Aorta (tissue), 5 donors: ENCODE results near the gene TTLL5. TPM values are rescaled to one million over a fixed set of nuclear protein-coding genes. Genes with fewer than 3 reads are reported as not detected.

Experiments
- ATAC-seq: fragments of 200-7000 bp; cut with Tn5 transposase; one replicate; pipeline ENCODE4 v1.9.1; 2022; ENCODE audit warnings: moderate library complexity; ENCODE audit not compliant: low FRiP score
- DNase-seq, 2 donors: peaks; one replicate each; pipeline ENCODE4 v3.0.0-alpha.2; 2020
- H3K27ac ChIP-seq, 2 donors: one replicate each; pipeline ENCODE4 v1.5.1; 2013; ENCODE audit warnings: low read length in 2 of 2, mild to moderate bottlenecking in 2 of 2, moderate library complexity in 2 of 2, control low read depth in 1 of 2, inconsistent platforms in 1 of 2, low read depth in 1 of 2
- H3K27me3 ChIP-seq, 2 donors: one replicate each; pipeline ENCODE4 v1.6.1; 2013; ENCODE audit warnings: control low read depth in 1 of 2, low read length in 1 of 2, mild to moderate bottlenecking in 1 of 2, moderate library complexity in 1 of 2; ENCODE audit not compliant: insufficient read depth in 2 of 2, control insufficient read depth in 1 of 2
- H3K36me3 ChIP-seq, 2 donors: one replicate each; pipeline ENCODE4 v1.6.1; 2013; ENCODE audit warnings: control low read depth in 1 of 2, low read length in 1 of 2, mild to moderate bottlenecking in 1 of 2; ENCODE audit not compliant: insufficient read depth in 2 of 2, control insufficient read depth in 1 of 2
- H3K4me1 ChIP-seq, 2 donors: one replicate each; pipeline ENCODE4 v1.6.1; 2013; ENCODE audit warnings: low read length in 2 of 2, control low read depth in 1 of 2, mild to moderate bottlenecking in 1 of 2, moderate library complexity in 1 of 2; ENCODE audit not compliant: insufficient read depth in 2 of 2, control insufficient read depth in 1 of 2
- H3K4me3 ChIP-seq, 2 donors: one replicate each; pipeline ENCODE4 v1.5.1; 2013; ENCODE audit warnings: low read length in 2 of 2, control low read depth in 1 of 2, mild to moderate bottlenecking in 1 of 2
- H3K9me3 ChIP-seq: one replicate; pipeline ENCODE4 v1.6.1; 2013; ENCODE audit warnings: mild to moderate bottlenecking, low read length; ENCODE audit not compliant: control insufficient read depth
- WGBS, 2 donors: extraction: QIAGEN DNeasy Blood & Tissue Kit; methylation state at CpG; one replicate each; pipeline ENCODE4 v1.1.7; 2013; 5-methylcytosine and 5-hydroxymethylcytosine counted together
- intact Hi-C, 2 donors: fragments of 100-400 bp; cut with DNase I; formaldehyde crosslinking; loops; one replicate each; pipeline versions ENCODE4 v1.14.2 to v1.15.0; 2022
- polyA plus RNA-seq, 2 donors: library from polyadenylated mRNA; stranded (reverse); fragments of 200-250 nt; gene quantifications; one replicate each; pipeline ENCODE4 v1.2.3, GENCODE V29; 2013
- total RNA-seq, 2 donors: library from RNA; stranded (reverse); fragmentation: NEBNext Ultra II Directional; extraction: Animal tissue kit (Norgen Biotek cat#: 25700); gene quantifications; one replicate each; pipeline ENCODE4 v1.2.1, GENCODE V29; 2021
- donor health status: healthy with polysubstance abuse.
- donor health status: Bipolar disorder and iron deficiency.
- donor health status: DM: no; HTN: no; CAD: no.
- donor health status: DM: no; HTN: no; CAD: no.
- donor health status: DM: yes; HTN: yes; CAD: no.

TTLL5 gene
- total and polyA plus RNA-seq, 4 donors = 7.7 to 40.8 (median 22.8) TPM

DNA sequence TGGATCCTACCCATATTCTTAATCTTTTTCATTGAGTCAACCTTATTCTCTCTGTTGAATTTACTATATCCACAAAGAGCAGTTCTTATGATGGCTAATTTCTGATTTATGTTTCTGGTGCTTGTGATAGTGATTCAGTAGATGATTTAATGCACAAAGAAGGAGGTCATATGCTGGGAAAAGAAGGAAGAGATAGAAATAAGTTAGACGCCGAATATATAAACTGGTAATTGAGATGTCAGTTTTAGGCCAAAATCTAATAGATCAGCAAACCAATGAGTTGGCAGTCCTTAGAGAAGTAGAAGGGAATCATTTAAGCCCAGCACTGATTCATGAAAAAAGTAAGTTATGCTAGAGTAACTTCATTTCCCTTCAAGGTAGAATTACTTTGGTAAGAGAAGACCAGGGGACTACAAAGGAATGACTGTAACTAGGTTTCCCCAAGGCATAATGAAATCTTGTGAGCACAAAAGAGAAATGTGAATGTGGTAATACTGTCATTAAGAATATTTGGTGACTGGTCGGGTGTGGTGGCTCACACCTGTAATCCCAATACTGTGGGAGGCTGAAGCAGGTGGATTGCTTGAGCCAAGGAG is 188.4 kb downstream of the TTLL5 start:
- WGBS, 2 donors = 54 to 55% methylated on average over 3 of the region's 3 CpGs
- H3K9me3 ChIP-seq = no peaks in the 10 kb centered on the region
- H3K27me3 ChIP-seq = no peaks in the 10 kb centered on the region
- DNase-seq (no peak), ATAC-seq (no peak)
- intact Hi-C loops = no loop called here
- H3K36me3 ChIP-seq = no peaks in the 10 kb centered on the region
- H3K4me3 ChIP-seq = no peak overlapping the region
- no peak overlapping the region for H3K27ac ChIP-seq
- peaks cover 0 to 7% of the 10 kb centered on the region in 2 donors for H3K4me1 ChIP-seq

DNA sequence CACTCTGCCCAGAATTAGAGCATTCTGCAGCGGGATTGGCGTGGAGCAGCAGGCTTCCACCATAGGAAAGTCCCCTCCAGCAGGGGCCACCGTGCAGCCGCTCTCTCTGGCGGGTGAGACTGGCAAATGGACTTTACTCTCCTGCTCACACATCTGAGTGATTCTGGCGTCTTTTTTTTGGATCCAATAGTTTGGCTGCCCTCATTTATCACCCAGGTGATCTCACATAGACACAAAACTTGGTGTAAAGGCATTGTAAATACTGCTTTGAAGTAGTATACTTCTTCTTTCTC is 190.5 kb downstream of the TTLL5 start:
- H3K27ac ChIP-seq = no peak overlapping the region
- intact Hi-C loops = no loop called here
- WGBS, 2 donors = 90 to 93% methylated on average over 6 of the region's 6 CpGs

DNA sequence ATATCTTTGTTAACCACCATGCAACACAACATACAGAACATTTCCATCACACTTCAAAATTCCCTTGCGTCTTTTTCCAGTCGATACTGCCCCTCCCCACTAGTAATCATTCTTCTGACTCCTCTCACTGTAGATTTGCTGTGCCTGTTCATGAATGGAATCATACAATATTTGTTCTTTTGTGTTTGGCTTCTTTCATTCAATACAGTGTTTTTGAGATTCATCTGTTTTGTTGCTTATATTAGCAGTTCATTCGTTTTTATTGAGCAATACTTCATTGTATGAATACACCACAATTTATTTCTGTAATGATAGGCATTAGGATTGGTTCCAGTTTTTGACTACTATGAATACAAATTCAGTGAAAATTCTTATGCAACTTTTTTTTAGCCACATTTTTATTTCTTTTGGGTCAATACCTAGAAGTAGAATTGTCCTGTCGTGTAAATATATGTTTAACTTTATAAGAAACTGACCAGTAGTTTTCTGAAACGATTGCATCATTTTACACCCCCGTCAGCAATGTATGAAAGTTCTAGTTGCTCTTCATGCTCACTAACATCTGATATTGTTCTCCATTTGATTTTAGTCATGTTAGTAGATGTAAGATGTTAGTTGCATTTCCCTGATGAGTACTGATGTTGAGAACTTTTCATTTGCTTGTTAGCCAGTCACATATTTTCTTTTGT is 193.2 kb downstream of the TTLL5 start:
- no peaks in the 10 kb centered on the region for H3K9me3 ChIP-seq
- H3K4me3 ChIP-seq = no peak overlapping the region
- intact Hi-C loops = no loop called here
- no peaks in the 10 kb centered on the region for H3K4me1 ChIP-seq
- no peak for ATAC-seq
- 80 to 82% methylated on average over 6 of the region's 6 CpGs for WGBS, 2 donors
- peaks cover 0 to 3% of the 10 kb centered on the region in 2 donors for H3K36me3 ChIP-seq
- no peaks in the 10 kb centered on the region for H3K27me3 ChIP-seq
- H3K27ac ChIP-seq = no peak overlapping the region
- DNase-seq = no peak

More for the DNA sequence above, 190.5 kb downstream of the TTLL5 start:
- no peaks in the 10 kb centered on the region for H3K9me3 ChIP-seq
- H3K4me1 ChIP-seq = peaks cover 0 to 7% of the 10 kb centered on the region in 2 donors
- no peak for ATAC-seq
- H3K4me3 ChIP-seq = no peak overlapping the region
- no peaks in the 10 kb centered on the region for H3K27me3 ChIP-seq
- DNase-seq = no peak
- peaks cover 0 to 3% of the 10 kb centered on the region in 2 donors for H3K36me3 ChIP-seq

GRCh38 chr14:75857199-75857598 is 196.2 kb downstream of the TTLL5 start:
- Histone ChIP-seq H3K27me3 (no peaks in the 10 kb centered on the region), H3K36me3 (peaks cover 0 to 3% of the 10 kb centered on the region in 2 donors), H3K27ac (no peak overlapping the region), H3K4me3 (no peak overlapping the region), H3K9me3 (no peaks in the 10 kb centered on the region), H3K4me1 (peaks cover 0 to 4% of the 10 kb centered on the region in 2 donors)
- WGBS, 2 donors = 98% methylated on average over 1 of the region's 1 CpG
- DNase-seq (no peak), ATAC-seq (no peak)
- intact Hi-C loops = no loop called here

DNA sequence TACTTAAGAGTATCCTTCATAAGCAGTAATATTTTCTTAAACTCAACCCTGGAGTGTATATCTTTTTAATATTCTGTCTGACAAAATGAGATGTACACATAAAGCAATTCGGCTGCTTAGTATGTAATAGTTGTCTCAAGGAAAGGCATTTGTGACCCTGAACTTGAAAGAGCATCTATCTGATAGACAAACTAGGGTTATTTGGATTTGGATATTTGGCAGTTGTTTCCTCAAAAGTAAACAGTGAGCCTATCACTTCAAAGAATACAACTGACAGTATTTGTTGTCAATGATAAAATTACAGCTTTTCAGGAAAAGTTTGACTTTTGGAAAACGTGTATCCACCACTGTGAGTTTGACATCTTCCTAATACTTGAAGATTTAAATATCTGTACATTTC is 197.3 kb downstream of the TTLL5 start:
- H3K4me3 ChIP-seq = no peak overlapping the region
- intact Hi-C loops = no loop called here
- H3K27ac ChIP-seq = no peak overlapping the region
- no peaks in the 10 kb centered on the region for H3K27me3 ChIP-seq
- no peak for DNase-seq
- ATAC-seq = no peak
- H3K9me3 ChIP-seq = no peaks in the 10 kb centered on the region
- WGBS, 2 donors = 89 to 91% methylated on average over 2 of the region's 2 CpGs
- peaks cover 0 to 4% of the 10 kb centered on the region in 2 donors for H3K4me1 ChIP-seq
- H3K36me3 ChIP-seq = peaks cover 0 to 3% of the 10 kb centered on the region in 2 donors

- WGBS, 2 donors = 77 to 84% methylated on average over 3 of the region's 3 CpGs
- peaks cover 0 to 4% of the 10 kb centered on the region in 2 donors for H3K4me1 ChIP-seq
- DNase-seq (no peak), ATAC-seq (no peak)
- intact Hi-C loops = no loop called here
- no peaks in the 10 kb centered on the region for H3K9me3 ChIP-seq
- H3K36me3 ChIP-seq = peaks cover 0 to 3% of the 10 kb centered on the region in 2 donors
- H3K27me3 ChIP-seq = no peaks in the 10 kb centered on the region
- no peak overlapping the region for H3K4me3 ChIP-seq
- H3K27ac ChIP-seq = no peak overlapping the region
These were observed 198.7 kb downstream of the TTLL5 start for GRCh38 chr14:75859746-75860145.

- Histone ChIP-seq H3K4me1 (peaks cover 0 to 4% of the 10 kb centered on the region in 2 donors), H3K36me3 (no peaks in the 10 kb centered on the region), H3K9me3 (no peaks in the 10 kb centered on the region), H3K27ac (no peak overlapping the region), H3K27me3 (no peaks in the 10 kb centered on the region), H3K4me3 (no peak overlapping the region)
- 83 to 86% methylated on average over 5 of the region's 5 CpGs for WGBS, 2 donors
- DNase-seq (no peak), ATAC-seq (no peak)
- intact Hi-C loops = no loop called here
These were observed 199.6 kb downstream of the TTLL5 start for GRCh38 chr14:75860561-75861160.

- WGBS, 2 donors = 47 to 54% methylated on average over 4 of the region's 4 CpGs
- ATAC-seq (no peak), DNase-seq (no peak)
- peak overlapping the region in 1 of 2 donors; percentile 36 for H3K27ac ChIP-seq
- H3K4me1 ChIP-seq = peaks cover 0 to 4% of the 10 kb centered on the region in 2 donors
- H3K9me3 ChIP-seq = no peaks in the 10 kb centered on the region
- H3K4me3 ChIP-seq = no peak overlapping the region
- no peaks in the 10 kb centered on the region for H3K27me3 ChIP-seq
- intact Hi-C loops = no loop called here
- no peaks in the 10 kb centered on the region for H3K36me3 ChIP-seq
These were observed 200.1 kb downstream of the TTLL5 start for GRCh38 chr14:75861161-75861621.

DNA sequence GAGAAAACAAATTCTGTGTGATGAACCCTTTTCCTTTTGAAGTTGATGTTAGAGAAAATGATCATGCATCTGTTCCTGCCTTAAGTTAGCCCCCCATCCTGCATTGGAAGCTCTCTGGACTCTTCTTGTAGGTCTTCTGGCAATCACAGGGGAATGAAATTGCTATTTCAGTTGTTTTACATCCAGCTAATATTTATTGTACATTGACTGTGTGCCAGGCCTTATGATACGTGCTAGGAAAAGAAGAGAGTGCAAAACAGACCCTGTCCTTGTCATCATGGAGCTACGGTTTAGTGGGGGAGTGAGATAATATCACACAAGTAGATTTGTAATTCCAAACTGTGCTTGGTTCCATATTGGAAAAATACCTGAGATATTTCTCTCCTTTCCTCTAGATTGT is 202.2 kb downstream of the TTLL5 start:
- Histone ChIP-seq H3K27ac (no peak overlapping the region), H3K27me3 (no peaks in the 10 kb centered on the region), H3K36me3 (no peaks in the 10 kb centered on the region), H3K9me3 (no peaks in the 10 kb centered on the region), H3K4me3 (no peak overlapping the region), H3K4me1 (peaks cover 4 to 6% of the 10 kb centered on the region in 2 donors)
- ATAC-seq = no peak
- DNase-seq = no peak
- 93% methylated on average over 2 of the region's 2 CpGs for WGBS, 2 donors
- intact Hi-C loops = no loop called here
